Neural progenitor cell (in vitro differentiated cells): ENCODE data around the gene OR2AT4. TPM values are rescaled to one million over a fixed set of nuclear protein-coding genes. Genes with fewer than 3 reads are reported as not detected.

Source experiments
- total RNA-seq: library from RNA; depleted of rRNA; stranded (reverse); fragments of >200 nt; gene quantifications from 2 replicates; pipeline ENCODE4 v1.2.3, GENCODE V29; 2015; ENCODE audit warnings: low replicate concordance

Gene OR2AT4
- total RNA-seq, 1 donor from 2014 or later, result 0.22 TPM

Other genes with a start within 250 kb of the OR2AT4 start
- 3.9 and 9.7 TPM in 2 replicates for gene XRRA1, start 147.8 kb downstream of the OR2AT4 start, total RNA-seq
- 66.9 and 100 TPM in 2 replicates for gene SPCS2, start 147.6 kb downstream of the OR2AT4 start, total RNA-seq
- 12.4 and 17.9 TPM in 2 replicates for gene NEU3, start 107.9 kb downstream of the OR2AT4 start, total RNA-seq
- gene SLCO2B1, start 54.2 kb upstream of the OR2AT4 start, total RNA-seq, result 0.07 and 0.12 TPM in 2 replicates
- gene TPBGL, start 143.9 kb upstream of the OR2AT4 start, total RNA-seq, result not detected in 2 replicates